ENCODE data around the gene FOXK2.

FOXK2 gene

DNA sequence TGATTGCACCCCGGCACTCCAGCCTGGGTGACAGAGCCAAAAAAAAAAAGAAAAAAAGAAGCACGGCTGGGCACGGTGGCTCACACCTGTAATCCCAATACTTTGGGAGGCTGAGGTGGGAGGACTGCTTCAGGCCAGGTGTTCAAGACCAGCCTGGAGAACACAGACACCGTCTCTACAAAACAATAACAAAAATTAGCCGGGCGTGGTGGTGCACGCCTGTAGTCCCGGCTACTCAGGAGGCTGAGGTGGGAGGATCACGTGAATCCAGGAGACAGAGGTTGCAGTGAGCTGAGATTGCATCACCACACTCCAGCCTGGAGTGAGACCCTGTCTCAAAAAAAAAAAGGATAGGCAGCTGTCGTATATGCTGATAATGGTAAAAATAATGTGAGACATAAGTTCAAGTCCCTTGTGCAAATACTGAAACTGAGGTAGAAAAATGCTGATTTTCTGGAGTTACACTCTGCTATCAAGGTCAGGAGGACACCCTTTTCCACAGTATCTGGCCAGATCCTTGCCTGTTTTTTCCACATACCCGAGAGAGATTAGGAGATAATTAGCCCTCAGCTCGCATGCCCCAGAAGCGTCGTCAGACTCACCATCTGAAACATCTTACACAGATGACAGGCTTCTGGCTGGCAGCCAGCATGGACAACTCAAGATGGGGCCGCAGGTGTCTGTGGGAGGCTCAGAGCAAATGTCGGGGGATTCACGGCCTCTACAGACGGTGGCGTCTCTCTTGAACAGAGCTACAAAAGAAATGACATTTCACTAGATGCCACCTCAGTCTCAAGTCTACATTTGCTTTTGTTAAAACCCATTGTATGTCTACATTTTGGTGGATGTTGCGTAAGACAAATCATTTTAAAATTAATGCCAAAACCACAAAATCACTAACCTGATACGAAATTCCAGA lies 91.9 kb downstream of the FOXK2 start:
- H3K4me1 ChIP-seq (ENCODE audit: control insufficient read depth, insufficient read depth, low read length): no peaks in the 10 kb centered on the region
- H3K27me3 ChIP-seq (ENCODE audit: control insufficient read depth, insufficient read depth, low read length): no peaks in the 10 kb centered on the region
- peaks cover 14% of the 10 kb centered on the region for H3K36me3 ChIP-seq (ENCODE audit: control insufficient read depth, insufficient read depth, low read length)

DNA sequence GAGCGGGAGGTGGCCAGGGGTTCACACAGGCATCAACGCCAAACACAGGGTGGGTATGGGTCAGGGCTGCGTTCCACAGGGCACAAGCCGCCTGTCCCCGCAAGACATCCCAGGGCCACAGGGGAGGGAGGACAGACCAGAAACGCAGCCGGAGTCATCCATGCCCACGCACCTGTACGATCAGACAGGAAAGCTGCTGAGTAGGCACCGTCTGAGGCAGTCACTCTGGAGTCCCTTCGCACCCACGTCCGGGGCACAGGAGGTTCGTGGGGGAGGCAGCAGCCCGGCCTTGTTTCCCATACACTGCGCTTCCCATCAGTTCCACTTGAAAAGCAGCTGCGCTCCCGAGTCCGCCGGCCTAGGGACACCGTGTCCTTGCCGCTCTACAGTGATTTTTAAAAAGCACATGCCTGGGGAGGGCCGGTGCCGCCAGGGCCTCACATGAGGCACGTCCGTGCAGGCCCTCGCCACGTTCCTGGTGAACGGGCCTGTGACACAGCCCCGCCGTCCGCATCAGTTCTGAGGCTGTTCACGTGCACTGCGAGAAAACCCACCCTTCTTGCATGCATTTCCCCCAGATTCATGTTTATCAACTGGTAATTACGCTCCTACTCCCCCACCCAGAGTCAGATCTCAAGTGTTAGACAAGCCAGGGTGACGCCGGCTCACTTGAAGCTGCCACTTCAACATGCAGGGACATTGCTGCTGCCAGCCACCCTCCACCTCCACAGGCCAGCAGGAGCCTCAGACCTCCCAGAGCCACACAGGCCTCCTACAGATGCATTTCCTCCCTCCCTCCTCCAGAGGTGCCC lies 94.0 kb downstream of the FOXK2 start:
- Histone ChIP-seq H3K27me3 (ENCODE audit: control insufficient read depth, insufficient read depth, low read length) (no peaks in the 10 kb centered on the region), H3K4me1 (ENCODE audit: control insufficient read depth, insufficient read depth, low read length) (no peaks in the 10 kb centered on the region), H3K9ac (ENCODE audit: low read length) (no peak overlapping the region), H3K9me3 (ENCODE audit: control insufficient read depth, low read length) (no peaks in the 10 kb centered on the region), H3K4me3 (ENCODE audit: low read length) (no peak overlapping the region), H3K36me3 (ENCODE audit: control insufficient read depth, insufficient read depth, low read length) (peaks cover 15% of the 10 kb centered on the region)

More for the DNA sequence above, 91.9 kb downstream of the FOXK2 start:
- Histone ChIP-seq H3K4me3 (ENCODE audit: low read length) (no peak overlapping the region), H3K9ac (ENCODE audit: low read length) (no peak overlapping the region), H3K9me3 (ENCODE audit: control insufficient read depth, low read length) (no peaks in the 10 kb centered on the region)

DNA sequence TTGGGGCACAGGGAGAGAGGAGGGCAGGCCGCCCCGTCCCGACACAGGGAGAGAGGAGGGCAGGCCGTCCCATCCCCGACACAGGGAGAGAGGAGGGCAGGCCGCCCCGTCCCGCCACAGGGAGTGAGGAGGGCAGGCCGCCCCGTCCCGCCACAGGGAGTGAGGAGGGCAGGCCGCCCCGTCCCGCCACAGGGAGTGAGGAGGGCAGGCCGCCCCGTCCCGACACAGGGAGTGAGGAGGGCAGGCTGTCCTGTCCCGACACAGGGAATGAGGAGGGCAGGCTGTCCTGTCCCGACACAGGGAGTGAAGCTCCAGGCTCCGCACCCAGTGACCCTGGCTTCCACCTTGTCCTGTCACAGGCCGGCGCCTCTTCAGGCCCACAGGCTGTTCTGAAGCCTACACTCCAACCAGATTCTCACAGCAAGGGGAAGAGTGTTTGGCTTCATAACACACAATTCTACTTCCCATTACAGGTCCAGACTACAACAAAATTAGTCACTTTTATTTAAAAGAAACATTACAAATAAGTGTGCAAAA lies 94.6 kb downstream of the FOXK2 start:
- Histone ChIP-seq H3K9ac (ENCODE audit: low read length) (no peak overlapping the region), H3K36me3 (ENCODE audit: control insufficient read depth, insufficient read depth, low read length) (peaks cover 15% of the 10 kb centered on the region), H3K4me1 (ENCODE audit: control insufficient read depth, insufficient read depth, low read length) (no peaks in the 10 kb centered on the region), H3K9me3 (ENCODE audit: control insufficient read depth, low read length) (no peaks in the 10 kb centered on the region), H3K4me3 (ENCODE audit: low read length) (no peak overlapping the region), H3K27me3 (ENCODE audit: control insufficient read depth, insufficient read depth, low read length) (no peaks in the 10 kb centered on the region)

DNA sequence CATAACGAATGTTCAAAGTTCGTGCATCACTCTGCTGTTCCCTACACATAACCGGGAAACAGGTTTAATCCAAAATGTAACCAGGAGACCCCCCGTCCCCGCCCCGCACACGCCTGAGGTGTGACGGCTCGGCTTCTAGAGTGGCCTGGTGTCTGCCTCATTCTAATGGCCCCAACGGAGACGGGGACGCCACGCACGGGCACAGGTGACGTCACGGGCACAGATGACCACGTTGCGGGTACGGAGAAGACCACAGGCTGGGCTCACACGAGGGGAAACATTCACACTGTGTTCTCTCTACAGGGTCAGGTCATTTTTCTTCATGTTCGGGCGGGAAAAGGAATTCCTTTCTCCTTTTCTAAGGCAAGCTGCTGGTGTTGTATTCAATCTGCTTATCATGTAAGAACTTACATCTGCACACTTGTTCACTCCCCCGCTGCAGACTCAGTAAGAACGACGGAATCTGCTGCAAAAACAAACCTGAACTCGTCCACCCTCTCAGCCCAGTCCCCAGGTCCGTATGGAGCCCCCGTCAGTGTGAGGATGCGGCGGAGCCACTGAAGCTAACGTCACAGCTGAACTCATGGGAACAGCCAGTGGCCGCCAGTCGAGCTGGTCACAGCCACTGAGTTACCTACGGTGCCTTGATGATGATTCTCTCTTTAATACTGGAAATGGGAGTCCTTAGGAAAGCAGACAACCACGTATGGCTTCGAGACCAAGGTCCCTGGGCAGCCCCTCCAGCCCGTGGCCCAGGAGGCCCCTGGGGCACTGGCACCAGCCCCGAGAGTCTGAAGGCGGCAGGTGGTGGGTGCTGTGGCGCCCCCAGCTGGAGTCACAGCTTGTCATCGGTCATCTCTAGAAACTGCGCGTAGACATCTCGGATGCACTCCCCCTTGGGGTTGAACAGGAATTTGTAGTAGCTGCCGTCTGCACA lies 95.8 kb downstream of the FOXK2 start:
- no peaks in the 10 kb centered on the region for H3K4me1 ChIP-seq (ENCODE audit: control insufficient read depth, insufficient read depth, low read length)
- H3K36me3 ChIP-seq (ENCODE audit: control insufficient read depth, insufficient read depth, low read length): peaks cover 15% of the 10 kb centered on the region
- H3K27me3 ChIP-seq (ENCODE audit: control insufficient read depth, insufficient read depth, low read length): no peaks in the 10 kb centered on the region
- H3K9ac ChIP-seq (ENCODE audit: low read length): no peak overlapping the region
- no peak overlapping the region for H3K4me3 ChIP-seq (ENCODE audit: low read length)
- H3K9me3 ChIP-seq (ENCODE audit: control insufficient read depth, low read length): no peaks in the 10 kb centered on the region

DNA sequence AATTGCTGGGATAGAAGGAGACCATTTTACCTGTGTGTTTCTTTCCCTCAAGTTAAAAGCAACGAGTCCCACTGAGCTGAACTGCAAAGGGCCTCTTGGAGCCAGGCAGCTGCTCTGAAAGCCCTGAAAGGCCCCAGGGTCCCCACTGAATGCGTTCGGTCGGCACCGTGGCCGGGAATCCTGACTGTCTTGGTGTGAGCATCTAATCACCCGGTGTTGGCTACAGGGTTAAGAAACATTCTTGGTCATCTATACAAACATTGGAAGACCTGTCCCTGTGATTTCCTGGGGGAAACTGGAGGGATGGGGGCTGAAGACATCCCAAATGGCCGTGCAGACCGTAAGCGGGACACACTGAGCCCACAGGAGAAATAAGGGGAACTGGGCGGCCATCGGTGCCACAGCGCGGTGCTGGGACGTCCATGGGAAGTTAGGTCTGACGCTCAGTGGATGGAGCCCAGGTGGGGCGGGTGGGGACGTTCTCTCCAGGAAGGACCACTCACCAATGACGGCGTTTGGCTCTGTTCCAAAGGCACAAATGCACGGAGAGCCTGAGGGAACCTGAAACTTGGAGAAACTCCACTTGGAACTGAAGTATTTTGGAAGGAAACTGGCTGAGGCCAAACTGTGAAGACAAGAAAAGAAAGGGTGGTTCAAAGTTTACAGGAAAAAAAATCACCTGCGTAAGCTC lies 96.6 kb downstream of the FOXK2 start:
- Histone ChIP-seq H3K36me3 (ENCODE audit: control insufficient read depth, insufficient read depth, low read length) (peaks cover 10% of the 10 kb centered on the region), H3K27me3 (ENCODE audit: control insufficient read depth, insufficient read depth, low read length) (no peaks in the 10 kb centered on the region), H3K9ac (ENCODE audit: low read length) (no peak overlapping the region), H3K4me1 (ENCODE audit: control insufficient read depth, insufficient read depth, low read length) (no peaks in the 10 kb centered on the region), H3K4me3 (ENCODE audit: low read length) (no peak overlapping the region), H3K9me3 (ENCODE audit: control insufficient read depth, low read length) (no peaks in the 10 kb centered on the region)

DNA sequence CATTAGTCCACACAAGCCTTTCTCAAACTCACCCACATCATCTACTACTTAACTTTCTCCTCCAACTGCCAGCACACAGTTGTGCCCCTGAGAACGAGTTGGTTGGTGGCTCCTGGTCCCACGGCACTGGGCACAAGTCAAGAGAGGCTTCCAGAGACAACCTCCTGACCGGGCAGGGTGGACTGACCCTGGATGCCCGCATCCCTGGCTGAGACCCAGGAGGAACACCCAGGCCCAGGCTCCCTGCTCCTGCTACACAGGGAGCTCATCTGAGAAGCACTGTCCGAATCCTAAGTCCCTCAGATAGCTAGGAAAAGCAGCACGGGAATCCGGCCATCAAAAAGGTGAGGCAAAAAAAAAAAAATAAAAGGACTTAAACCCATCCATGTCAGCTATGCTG lies 99.7 kb downstream of the FOXK2 start:
- no peaks in the 10 kb centered on the region for H3K4me1 ChIP-seq (ENCODE audit: control insufficient read depth, insufficient read depth, low read length)
- H3K4me3 ChIP-seq (ENCODE audit: low read length): no peak overlapping the region
- no peaks in the 10 kb centered on the region for H3K9me3 ChIP-seq (ENCODE audit: control insufficient read depth, low read length)
- H3K36me3 ChIP-seq (ENCODE audit: control insufficient read depth, insufficient read depth, low read length): peaks cover 14% of the 10 kb centered on the region
- H3K27me3 ChIP-seq (ENCODE audit: control insufficient read depth, insufficient read depth, low read length): no peaks in the 10 kb centered on the region
- H3K9ac ChIP-seq (ENCODE audit: low read length): no peak overlapping the region

DNA sequence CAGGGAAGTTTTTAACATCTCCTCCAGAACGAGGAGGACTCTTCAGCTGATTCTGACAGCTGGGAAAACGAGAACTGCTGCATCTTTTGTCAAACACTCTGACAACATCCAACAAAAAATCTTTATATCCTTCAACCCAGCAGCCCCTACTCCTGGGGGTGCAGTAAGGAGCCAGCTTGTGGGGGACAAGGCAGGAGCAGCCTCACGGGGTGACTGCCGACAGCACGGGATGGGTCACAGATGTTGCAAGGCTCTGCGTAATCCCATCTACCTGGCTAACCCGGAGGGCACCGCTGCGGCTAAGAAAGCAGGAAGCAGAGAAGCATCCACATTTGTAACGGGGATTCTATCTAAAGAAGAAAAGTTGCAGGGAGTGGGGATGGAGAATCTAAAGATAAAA lies 100.1 kb downstream of the FOXK2 start:
- Histone ChIP-seq H3K36me3 (ENCODE audit: control insufficient read depth, insufficient read depth, low read length) (peaks cover 14% of the 10 kb centered on the region), H3K9me3 (ENCODE audit: control insufficient read depth, low read length) (no peaks in the 10 kb centered on the region)

DNA sequence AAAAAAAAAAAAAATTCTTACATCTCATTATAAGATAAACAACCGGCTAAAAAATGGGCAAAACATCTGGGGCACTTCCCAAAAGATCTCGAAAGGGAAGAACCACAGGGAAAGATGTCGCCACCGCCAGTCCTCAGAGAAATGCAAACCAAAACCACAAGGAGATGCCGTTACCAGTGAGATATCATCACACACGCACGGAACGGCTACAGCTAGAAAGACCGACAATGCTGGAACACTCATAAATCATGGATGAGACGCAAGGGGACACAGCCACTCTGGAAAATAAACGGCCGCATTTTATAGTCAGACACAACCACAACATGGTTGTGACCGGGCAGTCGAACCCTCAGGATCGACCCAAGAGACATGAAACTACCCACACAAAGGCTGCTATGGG lies 104.2 kb downstream of the FOXK2 start:
- H3K4me3 ChIP-seq (ENCODE audit: low read length): no peak overlapping the region
- H3K36me3 ChIP-seq (ENCODE audit: control insufficient read depth, insufficient read depth, low read length): peaks cover 5% of the 10 kb centered on the region
- no peaks in the 10 kb centered on the region for H3K27me3 ChIP-seq (ENCODE audit: control insufficient read depth, insufficient read depth, low read length)
- H3K9ac ChIP-seq (ENCODE audit: low read length): no peak overlapping the region
- H3K4me1 ChIP-seq (ENCODE audit: control insufficient read depth, insufficient read depth, low read length): peaks cover 6% of the 10 kb centered on the region
- no peaks in the 10 kb centered on the region for H3K9me3 ChIP-seq (ENCODE audit: control insufficient read depth, low read length)

More for the DNA sequence above, 100.1 kb downstream of the FOXK2 start:
- Histone ChIP-seq H3K4me3 (ENCODE audit: low read length) (no peak overlapping the region), H3K9ac (ENCODE audit: low read length) (no peak overlapping the region), H3K4me1 (ENCODE audit: control insufficient read depth, insufficient read depth, low read length) (no peaks in the 10 kb centered on the region), H3K27me3 (ENCODE audit: control insufficient read depth, insufficient read depth, low read length) (no peaks in the 10 kb centered on the region)

DNA sequence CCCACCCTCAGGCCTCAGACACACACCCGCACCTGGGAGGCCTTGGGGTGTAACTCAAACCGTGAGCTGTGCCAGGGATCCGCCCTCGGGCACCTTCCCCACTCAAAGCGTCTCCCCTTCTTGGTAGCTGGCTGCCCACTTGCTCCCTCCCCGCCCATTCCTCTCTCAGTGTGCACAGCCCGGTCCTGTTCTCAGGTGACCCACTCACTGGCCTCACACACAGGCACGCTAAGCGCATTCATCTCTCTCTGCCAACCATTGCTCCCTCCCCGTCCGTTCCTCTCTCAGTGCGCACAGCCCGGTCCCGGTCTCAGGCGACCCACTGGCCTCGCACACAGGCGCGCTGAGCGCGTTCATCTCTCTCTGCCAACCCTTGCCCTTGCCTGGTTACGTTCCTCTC lies 107.9 kb downstream of the FOXK2 start:
- H3K9me3 ChIP-seq (ENCODE audit: control insufficient read depth, low read length): no peaks in the 10 kb centered on the region
- peaks cover 6% of the 10 kb centered on the region for H3K4me1 ChIP-seq (ENCODE audit: control insufficient read depth, insufficient read depth, low read length)
- H3K4me3 ChIP-seq (ENCODE audit: low read length): no peak overlapping the region
- H3K27me3 ChIP-seq (ENCODE audit: control insufficient read depth, insufficient read depth, low read length): no peaks in the 10 kb centered on the region
- no peak overlapping the region for H3K9ac ChIP-seq (ENCODE audit: low read length)
- no peaks in the 10 kb centered on the region for H3K36me3 ChIP-seq (ENCODE audit: control insufficient read depth, insufficient read depth, low read length)

DNA sequence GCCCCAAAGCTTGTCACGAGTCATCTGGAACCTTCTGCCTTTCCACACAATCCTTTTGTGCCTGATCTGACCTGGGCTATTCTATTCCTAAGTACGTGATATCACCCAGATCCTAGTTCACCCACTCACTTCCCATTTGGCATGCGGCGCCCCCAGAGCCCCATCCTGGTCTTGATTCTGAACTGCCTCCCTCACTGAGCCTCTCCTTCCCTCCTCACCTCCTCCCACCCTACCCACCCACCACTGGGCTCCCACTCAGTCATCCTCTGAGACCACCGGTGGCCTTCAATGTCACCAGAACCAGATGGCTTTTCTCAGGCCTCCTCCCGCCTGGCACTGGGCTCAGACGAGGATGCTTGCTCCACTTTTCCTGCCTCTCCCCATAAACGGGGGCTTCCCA lies 110.2 kb downstream of the FOXK2 start:
- no peak overlapping the region for H3K4me3 ChIP-seq (ENCODE audit: low read length)

DNA sequence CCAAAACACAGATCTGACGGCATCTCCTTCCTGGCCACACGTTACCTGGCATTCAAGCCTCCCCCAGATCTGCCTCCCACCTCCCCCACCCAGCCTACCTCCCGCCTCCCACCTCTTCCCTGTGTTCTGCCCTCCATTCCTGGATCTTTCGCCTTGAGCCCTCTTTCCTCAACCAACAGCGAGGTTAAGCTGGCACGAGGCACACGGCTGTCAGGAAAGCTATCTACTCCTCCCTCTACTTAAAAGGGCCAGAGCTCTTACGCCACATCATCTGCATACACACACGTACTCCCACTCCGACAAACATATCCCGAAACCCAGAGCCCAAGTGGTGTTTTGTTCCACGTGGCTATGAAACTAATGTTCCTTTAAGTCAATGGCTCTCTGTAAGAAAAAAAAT lies 110.7 kb downstream of the FOXK2 start:
- no peaks in the 10 kb centered on the region for H3K36me3 ChIP-seq (ENCODE audit: control insufficient read depth, insufficient read depth, low read length)
- no peaks in the 10 kb centered on the region for H3K9me3 ChIP-seq (ENCODE audit: control insufficient read depth, low read length)
- H3K9ac ChIP-seq (ENCODE audit: low read length): no peak overlapping the region
- no peaks in the 10 kb centered on the region for H3K27me3 ChIP-seq (ENCODE audit: control insufficient read depth, insufficient read depth, low read length)
- peaks cover 9% of the 10 kb centered on the region for H3K4me1 ChIP-seq (ENCODE audit: control insufficient read depth, insufficient read depth, low read length)
- no peak overlapping the region for H3K4me3 ChIP-seq (ENCODE audit: low read length)

More for the DNA sequence above, 110.2 kb downstream of the FOXK2 start:
- peaks cover 9% of the 10 kb centered on the region for H3K4me1 ChIP-seq (ENCODE audit: control insufficient read depth, insufficient read depth, low read length)
- no peaks in the 10 kb centered on the region for H3K27me3 ChIP-seq (ENCODE audit: control insufficient read depth, insufficient read depth, low read length)
- no peaks in the 10 kb centered on the region for H3K36me3 ChIP-seq (ENCODE audit: control insufficient read depth, insufficient read depth, low read length)
- H3K9ac ChIP-seq (ENCODE audit: low read length): no peak overlapping the region
- no peaks in the 10 kb centered on the region for H3K9me3 ChIP-seq (ENCODE audit: control insufficient read depth, low read length)

Measured in mucosa of stomach (tissue), 1 donor.